Esophagus muscularis mucosa (tissue), 3 donors: ENCODE data around the gene DCTD.

Experiments
- POLR2AphosphoS5 ChIP-seq, 2 donors: sonication (generic); formaldehyde crosslinking; IDR thresholded peaks; one replicate each; pipeline ENCODE4 v1.6.1; 2017; ENCODE audit warnings: antibody characterized with exemption in 2 of 2
- TF ChIP-seq, protein P1 (sequence below), 3 experiments: fragments of 200-600 bp in 2 of 3; fragments of 450-650 bp in 1 of 3; sonication (generic) in 2 of 3; IDR thresholded peaks; one replicate each; pipeline ENCODE4 v1.5.1; 2017 to 2019; ENCODE audit warnings: antibody characterized with exemption in 3 of 3, mild to moderate bottlenecking in 2 of 3, moderate library complexity in 1 of 3

DNA sequence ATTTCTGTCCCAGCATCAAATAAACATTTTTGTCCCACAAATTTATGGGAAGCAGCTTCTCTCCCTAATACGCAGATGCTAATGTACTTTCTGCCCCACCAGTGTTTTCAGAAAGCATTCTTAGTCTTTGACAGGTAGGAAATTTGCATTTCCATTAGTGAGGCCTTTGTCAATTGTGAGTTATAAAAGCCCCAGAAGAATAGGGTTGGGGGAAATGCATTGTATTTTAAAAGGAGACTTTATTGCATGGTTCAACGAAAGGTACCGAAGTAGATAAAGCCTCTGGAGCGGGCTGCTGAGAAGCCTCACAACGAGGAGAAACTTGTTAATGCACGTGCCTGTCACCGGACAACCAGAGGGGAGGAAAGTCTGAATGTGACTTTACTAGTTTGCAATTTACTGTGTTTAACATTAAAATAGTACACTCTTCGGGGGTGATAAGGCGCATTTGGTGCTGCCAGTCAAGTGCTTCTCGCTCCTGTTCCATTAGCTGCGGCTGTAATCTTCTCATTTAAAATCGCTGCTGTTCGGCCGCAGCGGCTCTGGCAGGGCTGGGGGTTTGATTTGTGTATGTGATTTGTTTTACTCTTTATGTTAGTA lies 63.4 kb downstream of the DCTD start:
- TF ChIP-seq, protein P1, sequence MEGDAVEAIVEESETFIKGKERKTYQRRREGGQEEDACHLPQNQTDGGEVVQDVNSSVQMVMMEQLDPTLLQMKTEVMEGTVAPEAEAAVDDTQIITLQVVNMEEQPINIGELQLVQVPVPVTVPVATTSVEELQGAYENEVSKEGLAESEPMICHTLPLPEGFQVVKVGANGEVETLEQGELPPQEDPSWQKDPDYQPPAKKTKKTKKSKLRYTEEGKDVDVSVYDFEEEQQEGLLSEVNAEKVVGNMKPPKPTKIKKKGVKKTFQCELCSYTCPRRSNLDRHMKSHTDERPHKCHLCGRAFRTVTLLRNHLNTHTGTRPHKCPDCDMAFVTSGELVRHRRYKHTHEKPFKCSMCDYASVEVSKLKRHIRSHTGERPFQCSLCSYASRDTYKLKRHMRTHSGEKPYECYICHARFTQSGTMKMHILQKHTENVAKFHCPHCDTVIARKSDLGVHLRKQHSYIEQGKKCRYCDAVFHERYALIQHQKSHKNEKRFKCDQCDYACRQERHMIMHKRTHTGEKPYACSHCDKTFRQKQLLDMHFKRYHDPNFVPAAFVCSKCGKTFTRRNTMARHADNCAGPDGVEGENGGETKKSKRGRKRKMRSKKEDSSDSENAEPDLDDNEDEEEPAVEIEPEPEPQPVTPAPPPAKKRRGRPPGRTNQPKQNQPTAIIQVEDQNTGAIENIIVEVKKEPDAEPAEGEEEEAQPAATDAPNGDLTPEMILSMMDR (IDR thresholded peaks at IDR 0.05) = no peak
- TF ChIP-seq POLR2AphosphoS5 (IDR thresholded peaks at IDR 0.05) = no peak
